K562 (cell line): ENCODE data around the gene PPP1R1C. TPM values are rescaled to one million over a fixed set of nuclear protein-coding genes. Genes with fewer than 3 reads are reported as not detected.

Experiments
- ATAC-seq: fragments of 200-7000 bp; cut with Tn5 transposase; 3 replicates; pipeline ENCODE4 v1.9.1; 2020; ENCODE audit warnings: moderate library complexity
- BruUV-seq: library from RNA; stranded (reverse); fragments of 400-500 nt; replicated peaks from 2 replicates; lab custom pipeline; 2021; lab: Mats Ljungman, UMichigan
- CTCF ChIA-PET: fragments of 300-600 bp; formaldehyde crosslinking; extraction: SDS; loops from one replicate; lab custom pipeline; 2021; ENCODE audit warnings: low intra/inter-chr PET ratio; lab: Yijun Ruan, JAX
- POLR2A ChIA-PET: fragments of 300-600, 350-650 bp; sonication (Branson Sonifier 250); formaldehyde crosslinking; extraction: SDS; loops from one replicate; lab custom pipeline; 2021; ENCODE audit warnings: antibody characterized with exemption, inconsistent platforms; lab: Yijun Ruan, JAX
- DNase-seq, 4 experiments: peaks; one replicate each; pipeline versions ENCODE4 v3.0.0 to v3.0.0-alpha.2; 2011 to 2018; ENCODE audit warnings: low spot score in 3 of 4, mixed read lengths in 3 of 4; ENCODE audit errors: extremely low read depth in 1 of 4
- FAIRE-seq: peaks from 2 replicates; lab custom pipeline; 2011; peaks lifted over from hg19 to GRCh38; lab: Jason Lieb, UNC
- H2AFZ ChIP-seq: 2 replicates; pipeline ENCODE4 v1.6.0; 2011; ENCODE audit warnings: low read depth, low read length, control low read depth, inconsistent platforms
- H3K27ac ChIP-seq: fragments of 200-600 bp; 3 replicates; pipeline ENCODE4 v1.8.0; 2011; ENCODE audit warnings: low read depth, mild to moderate bottlenecking, control low read depth, inconsistent platforms, low read length, moderate library complexity, mixed read lengths; ENCODE audit errors: extremely low read depth
- H3K27me3 ChIP-seq, 2 experiments: fragments of 300-600 bp in 1 of 2; 2 replicates in 1 of 2; 3 replicates in 1 of 2; pipeline versions ENCODE4 v1.6.0 to v1.8.0; 2011; ENCODE audit warnings: inconsistent platforms in 2 of 2, low read length in 2 of 2, mild to moderate bottlenecking in 1 of 2, mixed read lengths in 1 of 2, moderate library complexity in 1 of 2; ENCODE audit not compliant: control insufficient read depth in 2 of 2, insufficient read depth in 2 of 2
- H3K36me3 ChIP-seq: fragments of 300-600 bp; 3 replicates; pipeline ENCODE4 v1.8.0; 2011; ENCODE audit warnings: mild to moderate bottlenecking, low read length, inconsistent platforms; ENCODE audit not compliant: control insufficient read depth, insufficient read depth
- H3K4me1 ChIP-seq, 2 experiments: fragments of 200-600 bp in 1 of 2; replicated peaks in 1 of 2; 2 replicates in 1 of 2; 3 replicates in 1 of 2; pipeline versions ENCODE4 v1.5.1 to v1.8.0; 2011; ENCODE audit warnings: inconsistent platforms in 2 of 2, low read length in 2 of 2, mild to moderate bottlenecking in 1 of 2, mixed read lengths in 1 of 2, moderate library complexity in 1 of 2; ENCODE audit not compliant: control insufficient read depth in 2 of 2, insufficient read depth in 2 of 2
- H3K4me2 ChIP-seq: 2 replicates; pipeline ENCODE4 v1.6.1; 2011; ENCODE audit warnings: low read length, control low read depth, inconsistent platforms, mixed read lengths; ENCODE audit not compliant: insufficient read depth
- H3K4me3 ChIP-seq: fragments of 200-600 bp; sonication (generic), shearing (Covaris generic); 2 replicates; pipeline ENCODE4 v1.5.1; 2016; ENCODE audit warnings: control low read depth, inconsistent platforms
- H3K79me2 ChIP-seq: fragments of 200-600 bp; 3 replicates; pipeline ENCODE4 v1.8.0; 2011; ENCODE audit warnings: low read length, inconsistent platforms; ENCODE audit not compliant: control insufficient read depth, insufficient read depth
- H3K9ac ChIP-seq, 2 experiments: 2 replicates each; pipeline versions ENCODE4 v1.6.0 to v1.6.1; 2011; ENCODE audit warnings: low read depth in 2 of 2, low read length in 2 of 2, control low read depth in 1 of 2, inconsistent platforms in 1 of 2, mild to moderate bottlenecking in 1 of 2, mixed read lengths in 1 of 2; ENCODE audit not compliant: insufficient read depth in 1 of 2
- H3K9me1 ChIP-seq: one replicate; pipeline ENCODE4 v1.6.0; 2011; ENCODE audit warnings: inconsistent platforms, mild to moderate bottlenecking, low read length, moderate library complexity; ENCODE audit not compliant: control insufficient read depth, insufficient read depth
- H3K9me3 ChIP-seq: replicated peaks from 2 replicates; pipeline ENCODE4 v1.5.1; 2011; ENCODE audit warnings: low read depth, low read length, inconsistent platforms; ENCODE audit not compliant: control insufficient read depth, insufficient read depth
- H4K20me1 ChIP-seq: replicated peaks from 2 replicates; pipeline ENCODE4 v1.6.1; 2011; ENCODE audit warnings: low read length, inconsistent platforms, mixed read lengths; ENCODE audit not compliant: control insufficient read depth, insufficient read depth
- E2F5 ChIP-seq: sonication (generic); formaldehyde crosslinking; IDR thresholded peaks from 2 replicates; pipeline ENCODE4 v1.8.0; 2022; ENCODE audit warnings: mild to moderate bottlenecking, missing genetic modification reagents
- SNAPC5 ChIP-seq: fragments of 250-450 bp; sonication (Bioruptor Pico); IDR thresholded peaks from 2 replicates; pipeline ENCODE4 v1.8.0; 2021; ENCODE audit warnings: moderate library complexity, mild to moderate bottlenecking, inconsistent platforms
- STAT5B ChIP-seq: fragments of 250-450 bp; sonication (Bioruptor Pico); IDR thresholded peaks from 2 replicates; pipeline ENCODE4 v1.8.0; 2021; ENCODE audit warnings: mild to moderate bottlenecking, inconsistent platforms
- TCF3 ChIP-seq: sonication (generic); formaldehyde crosslinking; IDR thresholded peaks from 2 replicates; pipeline ENCODE4 v1.4.0; 2020; ENCODE audit warnings: mild to moderate bottlenecking, missing genetic modification reagents
- WHSC1 ChIP-seq: IDR thresholded peaks from one replicate; pipeline ENCODE4 v1.6.1; 2012; ENCODE audit warnings: low read length, control low read depth, inconsistent platforms
- ZBTB1 ChIP-seq: sonication (generic); formaldehyde crosslinking; IDR thresholded peaks from 2 replicates; pipeline ENCODE4 v1.8.1; 2023; ENCODE audit warnings: missing genetic modification reagents, low read depth, mild to moderate bottlenecking, borderline replicate concordance
- ZMIZ1 ChIP-seq, 2 experiments: fragments of 150-350 bp in 1 of 2; IDR thresholded peaks; 2 replicates each; pipeline ENCODE4 v1.6.1; 2012 to 2016; ENCODE audit warnings: low read depth in 2 of 2, low read length in 2 of 2, mild to moderate bottlenecking in 1 of 2, moderate library complexity in 1 of 2
- WGBS: fragments of 100-300 bp; shearing (Covaris generic); methylation state at CpG from one replicate; pipeline ENCODE4 v1.1.6; 2016; ENCODE audit warnings: low coverage, mixed read lengths; ENCODE audit not compliant: insufficient coverage; ENCODE audit errors: missing lambda C conversion rate; 5-methylcytosine and 5-hydroxymethylcytosine counted together
- in situ Hi-C: fragments of 300-500 bp; cut with MboI; formaldehyde crosslinking; loops from 4 replicates; pipeline ENCODE4 v1.15.0; 2018; ENCODE audit warnings: inconsistent platforms, mixed read lengths
- intact Hi-C: fragments of 100-400 bp; cut with micrococcal nuclease; formaldehyde crosslinking; loops from 2 replicates; pipeline ENCODE4 v1.14.2; 2022
- polyA plus RNA-seq, 8 experiments: library from polyadenylated mRNA; depleted of rRNA in 4 of 8; stranded (reverse) in 5 of 8; unstranded in 3 of 8; fragments of >200 nt; fragmentation: Nextera tagmentation in 2 of 8; fragmentation: Illumina TruSeq in 1 of 8; extraction: Ambion mirVana in 2 of 8; extraction: Trizol in 1 of 8; gene quantifications; 2 replicates each; pipeline versions ENCODE4 v1.2.1 to v1.2.3, GENCODE V29; 2011 to 2014; ENCODE audit warnings: inconsistent platforms in 1 of 8, missing spikeins in 1 of 8
- total RNA-seq, 7 experiments: library from RNA; depleted of rRNA in 6 of 7; stranded (reverse); fragments of >200 nt in 6 of 7; fragmentation: Illumina TruSeq in 2 of 7; extraction: Trizol in 2 of 7; gene quantifications; 2 replicates each; pipeline versions ENCODE4 v1.2.1 to v1.2.3, GENCODE V29; 2011 to 2021; ENCODE audit warnings: low replicate concordance in 1 of 7
- TF ChIP-seq, protein P1 (sequence below): fragments of 450-650 bp; IDR thresholded peaks from 2 replicates; pipeline ENCODE4 v1.6.1; 2018; ENCODE audit warnings: mild to moderate bottlenecking, low read depth; ENCODE audit not compliant: partially characterized antibody
- TF ChIP-seq, protein P2 (sequence below): fragments of 450-650 bp; IDR thresholded peaks from 2 replicates; pipeline ENCODE4 v1.6.1; 2018; ENCODE audit not compliant: partially characterized antibody

Gene PPP1R1C
- total and polyA plus RNA-seq, 9 of the 15 experiments (the other 6 are each of a cell fraction or from before 2014, with no cell fraction given), result 0.09 to 0.64 (median 0.40) TPM; not detected in 2

DNA sequence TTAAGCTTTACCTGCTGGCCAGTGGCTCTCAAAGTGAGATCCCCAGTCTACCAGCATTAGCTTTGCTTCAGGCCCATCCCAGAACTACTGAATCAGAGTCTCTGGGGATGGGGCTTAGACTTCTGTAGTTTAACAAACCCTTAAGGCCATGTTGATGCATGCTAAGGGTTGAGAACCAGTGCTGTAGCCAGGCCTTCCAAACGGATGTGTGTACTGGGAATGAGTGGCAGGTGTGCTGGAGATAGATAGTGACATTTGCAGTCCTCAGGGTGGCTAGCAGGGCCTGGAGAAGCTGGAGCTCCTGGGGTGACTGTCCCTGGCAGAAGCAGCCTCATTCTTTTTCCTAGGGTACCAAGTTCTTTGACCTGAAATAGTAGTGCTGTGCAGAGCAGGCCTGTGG, 148.5 kb downstream of the PPP1R1C start (continued):
- TF ChIP-seq, protein P1, sequence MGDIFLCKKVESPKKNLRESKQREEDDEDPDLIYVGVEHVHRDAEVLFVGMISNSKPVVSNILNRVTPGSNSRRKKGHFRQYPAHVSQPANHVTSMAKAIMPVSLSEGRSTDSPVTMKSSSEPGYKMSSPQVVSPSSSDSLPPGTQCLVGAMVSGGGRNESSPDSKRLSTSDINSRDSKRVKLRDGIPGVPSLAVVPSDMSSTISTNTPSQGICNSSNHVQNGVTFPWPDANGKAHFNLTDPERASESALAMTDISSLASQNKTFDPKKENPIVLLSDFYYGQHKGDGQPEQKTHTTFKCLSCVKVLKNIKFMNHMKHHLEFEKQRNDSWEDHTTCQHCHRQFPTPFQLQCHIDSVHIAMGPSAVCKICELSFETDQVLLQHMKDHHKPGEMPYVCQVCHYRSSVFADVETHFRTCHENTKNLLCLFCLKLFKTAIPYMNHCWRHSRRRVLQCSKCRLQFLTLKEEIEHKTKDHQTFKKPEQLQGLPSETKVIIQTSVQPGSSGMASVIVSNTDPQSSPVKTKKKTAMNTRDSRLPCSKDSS, result no peak
- TF ChIP-seq, protein P2, sequence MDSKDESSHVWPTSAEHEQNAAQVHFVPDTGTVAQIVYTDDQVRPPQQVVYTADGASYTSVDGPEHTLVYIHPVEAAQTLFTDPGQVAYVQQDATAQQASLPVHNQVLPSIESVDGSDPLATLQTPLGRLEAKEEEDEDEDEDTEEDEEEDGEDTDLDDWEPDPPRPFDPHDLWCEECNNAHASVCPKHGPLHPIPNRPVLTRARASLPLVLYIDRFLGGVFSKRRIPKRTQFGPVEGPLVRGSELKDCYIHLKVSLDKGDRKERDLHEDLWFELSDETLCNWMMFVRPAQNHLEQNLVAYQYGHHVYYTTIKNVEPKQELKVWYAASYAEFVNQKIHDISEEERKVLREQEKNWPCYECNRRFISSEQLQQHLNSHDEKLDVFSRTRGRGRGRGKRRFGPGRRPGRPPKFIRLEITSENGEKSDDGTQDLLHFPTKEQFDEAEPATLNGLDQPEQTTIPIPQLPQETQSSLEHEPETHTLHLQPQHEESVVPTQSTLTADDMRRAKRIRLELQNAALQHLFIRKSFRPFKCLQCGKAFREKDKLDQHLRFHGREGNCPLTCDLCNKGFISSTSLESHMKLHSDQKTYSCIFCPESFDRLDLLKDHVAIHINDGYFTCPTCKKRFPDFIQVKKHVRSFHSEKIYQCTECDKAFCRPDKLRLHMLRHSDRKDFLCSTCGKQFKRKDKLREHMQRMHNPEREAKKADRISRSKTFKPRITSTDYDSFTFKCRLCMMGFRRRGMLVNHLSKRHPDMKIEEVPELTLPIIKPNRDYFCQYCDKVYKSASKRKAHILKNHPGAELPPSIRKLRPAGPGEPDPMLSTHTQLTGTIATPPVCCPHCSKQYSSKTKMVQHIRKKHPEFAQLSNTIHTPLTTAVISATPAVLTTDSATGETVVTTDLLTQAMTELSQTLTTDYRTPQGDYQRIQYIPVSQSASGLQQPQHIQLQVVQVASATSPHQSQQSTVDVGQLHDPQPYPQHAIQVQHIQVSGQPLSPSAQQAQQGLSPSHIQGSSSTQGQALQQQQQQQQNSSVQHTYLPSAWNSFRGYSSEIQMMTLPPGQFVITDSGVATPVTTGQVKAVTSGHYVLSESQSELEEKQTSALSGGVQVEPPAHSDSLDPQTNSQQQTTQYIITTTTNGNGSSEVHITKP, result no peak
- TF ChIP-seq TCF3 (CRISPR knock-in tag) (no peak), WHSC1 (no peak), STAT5B (CRISPR knock-in tag) (no peak), ZBTB1 (no peak)

GRCh38 chr2:182142062-182142461, 156.4 kb downstream of the PPP1R1C start:
- 0% methylated on average over 6 of the region's 6 CpGs for WGBS
- POLR2A ChIA-PET, result no interaction called here
- ATAC-seq, result no peak
- no peak overlapping the region for H3K4me2 ChIP-seq
- H3K9me3 ChIP-seq, result no peaks in the 10 kb centered on the region
- H4K20me1 ChIP-seq, result no peaks in the 10 kb centered on the region
- no peak overlapping the region for H3K27ac ChIP-seq
- no peaks in the 10 kb centered on the region for H3K27me3 ChIP-seq
- H3K4me1 ChIP-seq, result no peaks in the 10 kb centered on the region
- intact Hi-C loops (no loop called here), in situ Hi-C loops (no loop called here)
- no peaks in the 10 kb centered on the region for H3K9me1 ChIP-seq
- H3K79me2 ChIP-seq, result no peaks in the 10 kb centered on the region
- BruUV-seq, result no TSS peak
- no peak for DNase-seq
- H3K4me3 ChIP-seq, result no peak overlapping the region
- CTCF ChIA-PET, result no interaction called here
- H2AFZ ChIP-seq, result no peak overlapping the region
- no peaks in the 10 kb centered on the region for H3K36me3 ChIP-seq
- FAIRE-seq, result no peak
- no peak overlapping the region for H3K9ac ChIP-seq
- TF ChIP-seq E2F5 (CRISPR knock-in tag) (no peak), ZMIZ1 (IDR thresholded peaks at IDR 0.05; ENCODE audit: low read depth in 2 of 2, low read length in 2 of 2) (no peak), SNAPC5 (CRISPR knock-in tag) (no peak)
